Stimulated activated naive B cell treated with anti-CD40 and anti-IgM and Interleukin-4, amounts not matched to agents 10 μg/mL and 1 μg/mL and 100 μg/mL, for 72 hours (primary cell): ENCODE results near the gene EPB41L1.
A peak's percentile ranks its signal among the peaks of the same experiment; 100 is the strongest.

Source experiments
- ATAC-seq, 2 donors: fragments of 150-1000 bp; cut with Tn5 transposase; replicated peaks; 2 replicates each; pipeline ENCODE4 v1.10.0; 2021; ENCODE audit warnings: moderate library complexity in 1 of 2
- DNase-seq: peaks from one replicate; pipeline ENCODE4 v3.0.0; 2021
- H3K27ac Mint-ChIP-seq: one replicate; pipeline ENCODE4 v1.8.0; 2022; ENCODE audit warnings: mild to moderate bottlenecking, mixed read lengths
- H3K27me3 Mint-ChIP-seq, 2 donors: one replicate each; pipeline ENCODE4 v1.8.0; 2022; ENCODE audit warnings: mixed read lengths in 2 of 2
- H3K36me3 Mint-ChIP-seq, 2 donors: one replicate each; pipeline ENCODE4 v1.8.0; 2022; ENCODE audit warnings: mixed read lengths in 2 of 2, mild to moderate bottlenecking in 1 of 2
- H3K4me1 Mint-ChIP-seq, 2 donors: one replicate each; pipeline ENCODE4 v1.8.0; 2022; ENCODE audit warnings: mixed read lengths in 2 of 2, mild to moderate bottlenecking in 1 of 2
- H3K4me3 Mint-ChIP-seq, 2 donors: one replicate each; pipeline ENCODE4 v1.8.0; 2022; ENCODE audit warnings: mild to moderate bottlenecking in 2 of 2, mixed read lengths in 2 of 2, moderate library complexity in 1 of 2
- H3K9me3 Mint-ChIP-seq, 2 donors: one replicate each; pipeline ENCODE4 v1.8.0; 2022; ENCODE audit warnings: mixed read lengths in 2 of 2, mild to moderate bottlenecking in 1 of 2

The EPB41L1 gene

GRCh38 chr20:36117638-36118037 lies 36.9 kb upstream of the EPB41L1 start:
- H3K27ac Mint-ChIP-seq: no peak overlapping the region
- ATAC-seq (no peak), DNase-seq (no peak)
- H3K4me3 Mint-ChIP-seq: no peak overlapping the region
- H3K4me1 Mint-ChIP-seq: peaks cover 6 to 21% of the 10 kb centered on the region in 2 donors
- H3K27me3 Mint-ChIP-seq: peaks cover 11 to 35% of the 10 kb centered on the region in 2 donors
- H3K9me3 Mint-ChIP-seq: no peaks in the 10 kb centered on the region
- no peaks in the 10 kb centered on the region for H3K36me3 Mint-ChIP-seq

GRCh38 chr20:36118371-36118770 lies 36.2 kb upstream of the EPB41L1 start:
- Mint-ChIP-seq H3K27me3 (peaks cover 11 to 28% of the 10 kb centered on the region in 2 donors), H3K4me3 (no peak overlapping the region), H3K4me1 (peaks cover 6 to 15% of the 10 kb centered on the region in 2 donors), H3K36me3 (no peaks in the 10 kb centered on the region), H3K9me3 (no peaks in the 10 kb centered on the region), H3K27ac (no peak overlapping the region)
- no peak for ATAC-seq
- no peak for DNase-seq

GRCh38 chr20:36119537-36119936 lies 35.0 kb upstream of the EPB41L1 start:
- ATAC-seq: no peak
- DNase-seq: no peak
- Mint-ChIP-seq H3K4me3 (no peak overlapping the region), H3K9me3 (no peaks in the 10 kb centered on the region), H3K27ac (no peak overlapping the region), H3K4me1 (peaks cover 2 to 3% of the 10 kb centered on the region in 2 donors), H3K27me3 (peaks cover 16 to 34% of the 10 kb centered on the region in 2 donors), H3K36me3 (no peaks in the 10 kb centered on the region)

- Mint-ChIP-seq H3K27ac (no peak overlapping the region), H3K36me3 (no peaks in the 10 kb centered on the region), H3K27me3 (peaks cover 18 to 36% of the 10 kb centered on the region in 2 donors), H3K4me3 (no peak overlapping the region), H3K4me1 (peaks cover 0 to under 1% of the 10 kb centered on the region in 2 donors), H3K9me3 (no peaks in the 10 kb centered on the region)
- ATAC-seq (no peak), DNase-seq (no peak)
Observed at GRCh38 chr20:36120241-36120640, 34.3 kb upstream of the EPB41L1 start.

- H3K9me3 Mint-ChIP-seq: no peaks in the 10 kb centered on the region
Observed at GRCh38 chr20:36120991-36121390, 33.5 kb upstream of the EPB41L1 start.

GRCh38 chr20:36121981-36122930 lies 32.3 kb upstream of the EPB41L1 start:
- Mint-ChIP-seq H3K4me1 (peaks cover 4 to 5% of the 10 kb centered on the region in 2 donors), H3K4me3 (no peak overlapping the region), H3K36me3 (no peaks in the 10 kb centered on the region), H3K9me3 (no peaks in the 10 kb centered on the region), H3K27ac (no peak overlapping the region), H3K27me3 (peaks cover 23 to 36% of the 10 kb centered on the region in 2 donors)
- ATAC-seq (no peak), DNase-seq (no peak)

More at GRCh38 chr20:36120991-36121390, 33.5 kb upstream of the EPB41L1 start:
- DNase-seq (no peak), ATAC-seq (no peak)
- peaks cover 23 to 43% of the 10 kb centered on the region in 2 donors for H3K27me3 Mint-ChIP-seq
- H3K4me3 Mint-ChIP-seq: no peak overlapping the region
- H3K4me1 Mint-ChIP-seq: peaks cover 4 to 5% of the 10 kb centered on the region in 2 donors
- H3K27ac Mint-ChIP-seq: no peak overlapping the region
- no peaks in the 10 kb centered on the region for H3K36me3 Mint-ChIP-seq

- peaks cover 23 to 33% of the 10 kb centered on the region in 2 donors for H3K27me3 Mint-ChIP-seq
- ATAC-seq (no peak), DNase-seq (no peak)
- H3K36me3 Mint-ChIP-seq: no peaks in the 10 kb centered on the region
- H3K9me3 Mint-ChIP-seq: no peaks in the 10 kb centered on the region
- H3K4me1 Mint-ChIP-seq: peaks cover 4 to 5% of the 10 kb centered on the region in 2 donors
- H3K4me3 Mint-ChIP-seq: no peak overlapping the region
- no peak overlapping the region for H3K27ac Mint-ChIP-seq
Observed at GRCh38 chr20:36122931-36123288, 31.6 kb upstream of the EPB41L1 start.

GRCh38 chr20:36125097-36125496 lies 29.4 kb upstream of the EPB41L1 start:
- DNase-seq (no peak), ATAC-seq (no peak)
- Mint-ChIP-seq H3K27ac (no peak overlapping the region), H3K27me3 (peaks cover 13 to 23% of the 10 kb centered on the region in 2 donors), H3K9me3 (no peaks in the 10 kb centered on the region), H3K36me3 (no peaks in the 10 kb centered on the region), H3K4me1 (peaks cover 4 to 5% of the 10 kb centered on the region in 2 donors), H3K4me3 (no peak overlapping the region)

- peaks cover 4 to 5% of the 10 kb centered on the region in 2 donors for H3K4me1 Mint-ChIP-seq
Observed at GRCh38 chr20:36126836-36127527, 27.6 kb upstream of the EPB41L1 start.

GRCh38 chr20:36128463-36129159 lies 25.9 kb upstream of the EPB41L1 start:
- Mint-ChIP-seq H3K36me3 (no peaks in the 10 kb centered on the region), H3K4me3 (no peak overlapping the region), H3K4me1 (peaks cover 10 to 15% of the 10 kb centered on the region in 2 donors), H3K27ac (no peak overlapping the region), H3K9me3 (no peaks in the 10 kb centered on the region), H3K27me3 (peaks cover 15 to 16% of the 10 kb centered on the region in 2 donors)
- DNase-seq: no peak
- no peak for ATAC-seq

More at GRCh38 chr20:36126836-36127527, 27.6 kb upstream of the EPB41L1 start:
- Mint-ChIP-seq H3K4me3 (no peak overlapping the region), H3K36me3 (no peaks in the 10 kb centered on the region), H3K27ac (no peak overlapping the region), H3K9me3 (no peaks in the 10 kb centered on the region), H3K27me3 (peaks cover 15 to 16% of the 10 kb centered on the region in 2 donors)
- no peak for DNase-seq
- no peak for ATAC-seq

GRCh38 chr20:36129160-36129543 lies 25.4 kb upstream of the EPB41L1 start:
- H3K36me3 Mint-ChIP-seq: no peaks in the 10 kb centered on the region
- H3K27me3 Mint-ChIP-seq: peaks cover 13 to 14% of the 10 kb centered on the region in 2 donors
- ATAC-seq (no peak), DNase-seq (no peak)
- H3K27ac Mint-ChIP-seq: no peak overlapping the region
- no peaks in the 10 kb centered on the region for H3K9me3 Mint-ChIP-seq
- no peak overlapping the region for H3K4me3 Mint-ChIP-seq
- peaks cover 10 to 15% of the 10 kb centered on the region in 2 donors for H3K4me1 Mint-ChIP-seq

- Mint-ChIP-seq H3K9me3 (no peaks in the 10 kb centered on the region), H3K4me3 (no peak overlapping the region), H3K4me1 (peaks cover 13 to 18% of the 10 kb centered on the region in 2 donors), H3K27ac (no peak overlapping the region), H3K36me3 (no peaks in the 10 kb centered on the region), H3K27me3 (peaks cover 8 to 10% of the 10 kb centered on the region in 2 donors)
- no peak for ATAC-seq
- no peak for DNase-seq
Observed at GRCh38 chr20:36130390-36130789, 24.1 kb upstream of the EPB41L1 start.

GRCh38 chr20:36132802-36133211 lies 21.7 kb upstream of the EPB41L1 start:
- no peak overlapping the region for H3K4me3 Mint-ChIP-seq
- ATAC-seq (peak; percentile 89 to 90), DNase-seq (peak; percentile 29)
- H3K4me1 Mint-ChIP-seq: peaks cover 15 to 21% of the 10 kb centered on the region in 2 donors
- H3K9me3 Mint-ChIP-seq: no peaks in the 10 kb centered on the region
- H3K27me3 Mint-ChIP-seq: peaks cover 4 to 14% of the 10 kb centered on the region in 2 donors
- H3K36me3 Mint-ChIP-seq: no peaks in the 10 kb centered on the region
- no peak overlapping the region for H3K27ac Mint-ChIP-seq

GRCh38 chr20:36133821-36134220 lies 20.7 kb upstream of the EPB41L1 start:
- Mint-ChIP-seq H3K27me3 (peaks cover 4 to 14% of the 10 kb centered on the region in 2 donors), H3K4me1 (peaks cover 15 to 21% of the 10 kb centered on the region in 2 donors), H3K9me3 (no peaks in the 10 kb centered on the region), H3K4me3 (no peak overlapping the region), H3K27ac (no peak overlapping the region), H3K36me3 (no peaks in the 10 kb centered on the region)
- ATAC-seq (no peak), DNase-seq (no peak)
